Osteocyte (in vitro differentiated cells): Measurements from ENCODE around the gene SNAPC4. TPM values are rescaled to one million over a fixed set of nuclear protein-coding genes. Genes with fewer than 3 reads are reported as not detected.

Experiments
- DNase-seq: peaks from one replicate; pipeline ENCODE4 v3.0.0; 2021; ENCODE audit warnings: mixed read lengths; ENCODE audit not compliant: unreplicated experiment; ENCODE audit errors: extremely low spot score
- H3K27ac Mint-ChIP-seq: one replicate; pipeline ENCODE4 v1.8.0; 2021; ENCODE audit warnings: mild to moderate bottlenecking, mixed read lengths; ENCODE audit not compliant: unreplicated experiment
- H3K27me3 Mint-ChIP-seq: one replicate; pipeline ENCODE4 v1.8.0; 2021; ENCODE audit warnings: mixed read lengths; ENCODE audit not compliant: unreplicated experiment
- H3K36me3 Mint-ChIP-seq: one replicate; pipeline ENCODE4 v1.8.0; 2021; ENCODE audit warnings: mixed read lengths; ENCODE audit not compliant: unreplicated experiment
- H3K4me1 Mint-ChIP-seq: one replicate; pipeline ENCODE4 v1.8.0; 2021; ENCODE audit warnings: mixed read lengths; ENCODE audit not compliant: unreplicated experiment
- H3K4me3 Mint-ChIP-seq: one replicate; pipeline ENCODE4 v1.8.0; 2021; ENCODE audit warnings: mild to moderate bottlenecking, moderate library complexity, mixed read lengths; ENCODE audit not compliant: unreplicated experiment
- H3K9me3 Mint-ChIP-seq: one replicate; pipeline ENCODE4 v1.8.0; 2021; ENCODE audit warnings: mixed read lengths; ENCODE audit not compliant: unreplicated experiment
- total RNA-seq: library from RNA; stranded (reverse); gene quantifications from 2 replicates; pipeline ENCODE4 v1.2.1, GENCODE V29; 2021
- TF ChIP-seq, protein P1 (sequence below): fragments of 200-600 bp; sonication (generic); IDR thresholded peaks from 2 replicates; pipeline ENCODE4 v1.5.0; 2021; ENCODE audit warnings: antibody characterized with exemption, mild to moderate bottlenecking, moderate library complexity

SNAPC4 gene
- total RNA-seq, 1 donor from 2014 or later: 9.9 TPM

- TF ChIP-seq, protein P1, sequence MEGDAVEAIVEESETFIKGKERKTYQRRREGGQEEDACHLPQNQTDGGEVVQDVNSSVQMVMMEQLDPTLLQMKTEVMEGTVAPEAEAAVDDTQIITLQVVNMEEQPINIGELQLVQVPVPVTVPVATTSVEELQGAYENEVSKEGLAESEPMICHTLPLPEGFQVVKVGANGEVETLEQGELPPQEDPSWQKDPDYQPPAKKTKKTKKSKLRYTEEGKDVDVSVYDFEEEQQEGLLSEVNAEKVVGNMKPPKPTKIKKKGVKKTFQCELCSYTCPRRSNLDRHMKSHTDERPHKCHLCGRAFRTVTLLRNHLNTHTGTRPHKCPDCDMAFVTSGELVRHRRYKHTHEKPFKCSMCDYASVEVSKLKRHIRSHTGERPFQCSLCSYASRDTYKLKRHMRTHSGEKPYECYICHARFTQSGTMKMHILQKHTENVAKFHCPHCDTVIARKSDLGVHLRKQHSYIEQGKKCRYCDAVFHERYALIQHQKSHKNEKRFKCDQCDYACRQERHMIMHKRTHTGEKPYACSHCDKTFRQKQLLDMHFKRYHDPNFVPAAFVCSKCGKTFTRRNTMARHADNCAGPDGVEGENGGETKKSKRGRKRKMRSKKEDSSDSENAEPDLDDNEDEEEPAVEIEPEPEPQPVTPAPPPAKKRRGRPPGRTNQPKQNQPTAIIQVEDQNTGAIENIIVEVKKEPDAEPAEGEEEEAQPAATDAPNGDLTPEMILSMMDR: no peak
- Mint-ChIP-seq H3K27ac (no peak overlapping the region), H3K9me3 (no peaks in the 10 kb centered on the region), H3K27me3 (no peaks in the 10 kb centered on the region), H3K4me3 (no peak overlapping the region), H3K4me1 (peaks cover 13% of the 10 kb centered on the region), H3K36me3 (peaks cover 12% of the 10 kb centered on the region)
- no peak for DNase-seq
Observed at GRCh38 chr9:136432591-136432990, 32.6 kb upstream of the SNAPC4 start.

DNA sequence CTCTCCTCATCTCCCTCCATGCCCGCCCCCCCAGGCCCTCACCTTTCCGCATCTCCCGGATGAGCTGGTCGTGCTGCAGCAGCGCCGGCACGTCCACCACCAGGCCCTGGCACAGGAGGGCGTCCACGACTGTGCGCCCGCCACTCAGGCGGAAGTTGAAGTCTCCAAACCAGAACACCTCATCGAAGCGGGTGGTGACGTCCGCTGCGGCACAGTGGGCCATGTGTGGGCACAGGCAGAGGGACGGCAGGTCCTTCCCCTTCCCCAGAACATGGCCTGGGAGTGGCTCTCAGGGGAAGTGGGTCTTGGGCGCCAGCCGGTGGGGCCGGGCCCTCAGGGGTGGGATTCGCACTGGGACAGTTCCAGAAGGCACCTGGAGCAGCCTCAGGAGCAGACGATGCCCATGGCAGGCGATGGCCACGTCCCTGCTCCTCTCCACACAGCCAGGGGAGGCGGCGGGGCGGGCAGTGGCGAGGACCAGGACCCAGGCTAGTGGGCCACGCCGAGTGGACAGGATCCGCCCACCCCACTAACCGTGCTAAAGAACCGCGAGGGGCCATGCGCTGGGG, 31.9 kb upstream of the SNAPC4 start:
- no peak for DNase-seq
- TF ChIP-seq, protein P1: no peak
- peaks cover 9% of the 10 kb centered on the region for H3K36me3 Mint-ChIP-seq
- peaks cover 6% of the 10 kb centered on the region for H3K4me1 Mint-ChIP-seq
- H3K9me3 Mint-ChIP-seq: no peaks in the 10 kb centered on the region
- no peak overlapping the region for H3K27ac Mint-ChIP-seq
- H3K4me3 Mint-ChIP-seq: no peak overlapping the region
- H3K27me3 Mint-ChIP-seq: no peaks in the 10 kb centered on the region

GRCh38 chr9:136430588-136431234, 30.7 kb upstream of the SNAPC4 start:
- Mint-ChIP-seq H3K4me3 (no peak overlapping the region), H3K27me3 (no peaks in the 10 kb centered on the region), H3K9me3 (no peaks in the 10 kb centered on the region), H3K4me1 (no peaks in the 10 kb centered on the region), H3K36me3 (peaks cover 5% of the 10 kb centered on the region), H3K27ac (no peak overlapping the region)
- no peak for DNase-seq
- TF ChIP-seq, protein P1: no peak

DNA sequence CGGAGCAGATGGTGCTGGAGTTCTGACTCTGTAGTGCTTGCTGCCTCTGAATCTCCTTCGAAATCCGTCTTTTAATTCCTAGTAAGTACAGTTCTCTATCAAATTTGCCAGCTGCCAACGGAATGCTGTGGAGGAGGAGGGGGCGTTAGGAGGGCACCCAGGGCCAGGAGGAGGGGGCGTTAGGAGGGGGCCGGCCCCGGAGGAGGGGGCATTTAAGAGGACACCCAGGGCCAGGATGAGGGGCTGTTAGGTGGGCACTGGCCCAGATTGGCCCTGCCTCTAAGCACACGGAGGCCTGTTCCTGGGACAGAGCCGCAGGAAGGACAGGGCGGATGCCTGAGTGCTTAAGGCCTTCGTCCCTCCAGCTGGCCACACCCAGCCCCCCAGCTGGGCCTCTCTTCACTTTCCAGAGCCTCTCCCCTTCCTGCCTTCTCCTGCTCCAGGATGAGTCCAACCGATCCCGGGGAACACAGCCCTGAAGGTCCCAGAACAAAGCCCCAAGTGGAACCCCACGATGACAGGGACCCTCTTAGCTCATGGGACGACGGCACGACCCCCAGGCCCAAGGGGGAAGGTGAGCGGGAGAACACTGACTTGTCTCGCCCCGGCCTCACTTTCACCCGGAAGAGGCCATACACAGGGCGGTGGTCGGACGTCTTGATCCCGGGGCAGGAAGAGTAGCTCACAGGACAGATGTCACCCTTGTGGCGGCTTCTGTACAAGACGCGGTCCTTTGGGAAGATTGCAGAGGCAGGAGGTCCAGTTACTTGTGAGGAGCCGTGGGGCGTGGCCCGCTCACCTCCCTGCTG, 29.9 kb upstream of the SNAPC4 start:
- Mint-ChIP-seq H3K4me1 (no peaks in the 10 kb centered on the region), H3K4me3 (no peak overlapping the region), H3K36me3 (peaks cover 10% of the 10 kb centered on the region), H3K9me3 (no peaks in the 10 kb centered on the region), H3K27ac (no peak overlapping the region), H3K27me3 (no peaks in the 10 kb centered on the region)
- TF ChIP-seq, protein P1: no peak
- DNase-seq: no peak

GRCh38 chr9:136429075-136429628, 29.2 kb upstream of the SNAPC4 start:
- DNase-seq: no peak
- peaks cover 10% of the 10 kb centered on the region for H3K36me3 Mint-ChIP-seq
- no peaks in the 10 kb centered on the region for H3K9me3 Mint-ChIP-seq
- no peak overlapping the region for H3K27ac Mint-ChIP-seq
- no peaks in the 10 kb centered on the region for H3K4me1 Mint-ChIP-seq
- TF ChIP-seq, protein P1: no peak
- no peaks in the 10 kb centered on the region for H3K27me3 Mint-ChIP-seq
- H3K4me3 Mint-ChIP-seq: no peak overlapping the region
